Measurements from ENCODE around the gene TMEM30B.

Gene TMEM30B

GRCh38 chr14:61229981-61230380 lies 51.2 kb downstream of the TMEM30B start:
- no peak for DNase-seq

- no peak for DNase-seq
Observed at GRCh38 chr14:61229475-61229888, 51.7 kb downstream of the TMEM30B start.

- no peak for DNase-seq
Observed at GRCh38 chr14:61227884-61228591, 53.1 kb downstream of the TMEM30B start.

Measured in HCEC 1CT (cell line).